CD14-positive monocyte (primary cell): ENCODE data around the gene B4GALNT3. TPM values are rescaled to one million over a fixed set of nuclear protein-coding genes. Genes with fewer than 3 reads are reported as not detected.

Source experiments
- DNase-seq, 3 donors: peaks; one replicate each; pipeline ENCODE4 v3.0.0-alpha.2; 2011 to 2022
- H2AFZ ChIP-seq: 2 replicates; pipeline ENCODE4 v1.6.0; 2012; ENCODE audit warnings: mild to moderate bottlenecking, low read depth, low read length, inconsistent platforms; ENCODE audit not compliant: insufficient read depth, poor library complexity, severe bottlenecking
- H3K27ac ChIP-seq, 2 donors: 1 replicate in 1 of 2; 2 replicates in 1 of 2; pipeline ENCODE4 v1.5.1; 2012 to 2013; ENCODE audit warnings: low read length in 2 of 2, control low read depth in 1 of 2, inconsistent platforms in 1 of 2, low read depth in 1 of 2, mild to moderate bottlenecking in 1 of 2
- H3K27me3 ChIP-seq, 2 donors: one replicate each; pipeline versions ENCODE4 v1.6.0 to v1.6.1; 2011 to 2013; ENCODE audit warnings: low read length in 2 of 2; ENCODE audit not compliant: control insufficient read depth in 2 of 2, insufficient read depth in 2 of 2
- H3K36me3 ChIP-seq, 2 donors: replicated peaks in 1 of 2; 1 replicate in 1 of 2; 2 replicates in 1 of 2; pipeline versions ENCODE4 v1.5.1 to v1.6.1; 2012 to 2013; ENCODE audit warnings: low read length in 2 of 2, control low read depth in 1 of 2, inconsistent platforms in 1 of 2, mild to moderate bottlenecking in 1 of 2; ENCODE audit not compliant: insufficient read depth in 2 of 2, control insufficient read depth in 1 of 2
- H3K4me1 ChIP-seq, 2 donors: 1 replicate in 1 of 2; 2 replicates in 1 of 2; pipeline versions ENCODE4 v1.5.1 to v1.6.1; 2012 to 2013; ENCODE audit warnings: low read length in 2 of 2, control low read depth in 1 of 2, inconsistent platforms in 1 of 2, mild to moderate bottlenecking in 1 of 2, moderate library complexity in 1 of 2; ENCODE audit not compliant: insufficient read depth in 2 of 2, control insufficient read depth in 1 of 2
- H3K4me2 ChIP-seq: replicated peaks from 2 replicates; pipeline ENCODE3; 2012; ENCODE audit warnings: low read length, moderate library complexity, mild to moderate bottlenecking; ENCODE audit not compliant: poor library complexity, severe bottlenecking; ENCODE audit errors: extremely low read depth
- H3K4me3 ChIP-seq, 3 experiments: fragments of 200-600 bp in 1 of 3; sonication (generic) in 1 of 3; replicated peaks in 1 of 3; 1 replicate in 2 of 3; 2 replicates in 1 of 3; pipeline ENCODE4 v1.5.1; 2011 to 2013; ENCODE audit warnings: low read length in 3 of 3, mild to moderate bottlenecking in 3 of 3, control low read depth in 2 of 3, low read depth in 2 of 3, inconsistent platforms in 1 of 3, moderate library complexity in 1 of 3
- H3K79me2 ChIP-seq: 2 replicates; pipeline ENCODE4 v1.6.0; 2012; ENCODE audit warnings: mild to moderate bottlenecking, control low read depth, inconsistent platforms, low read length, moderate library complexity; ENCODE audit not compliant: insufficient read depth
- H3K9ac ChIP-seq: 2 replicates; pipeline ENCODE4 v1.6.0; 2017; ENCODE audit warnings: low read length, mild to moderate bottlenecking; ENCODE audit not compliant: insufficient read depth, poor library complexity, severe bottlenecking
- H3K9me3 ChIP-seq, 2 donors: replicated peaks in 1 of 2; 1 replicate in 1 of 2; 2 replicates in 1 of 2; pipeline versions ENCODE4 v1.5.1 to v1.6.1; 2012 to 2013; ENCODE audit warnings: low read length in 2 of 2, control low read depth in 1 of 2; ENCODE audit not compliant: control insufficient read depth in 1 of 2, insufficient read depth in 1 of 2
- H4K20me1 ChIP-seq: 2 replicates; pipeline ENCODE4 v1.6.0; 2012; ENCODE audit warnings: mild to moderate bottlenecking, low read length, control low read depth, moderate library complexity; ENCODE audit not compliant: insufficient read depth
- H3K27ac Mint-ChIP-seq, 7 donors: one replicate each; pipeline ENCODE4 v1.8.0; 2020; ENCODE audit warnings: mild to moderate bottlenecking in 7 of 7, mixed read lengths in 7 of 7, moderate library complexity in 6 of 7, inconsistent platforms in 2 of 7
- H3K27me3 Mint-ChIP-seq, 3 donors: one replicate each; pipeline ENCODE4 v1.8.0; 2021 to 2022; ENCODE audit warnings: low read depth in 3 of 3, mild to moderate bottlenecking in 3 of 3, mixed read lengths in 3 of 3, moderate library complexity in 3 of 3, inconsistent platforms in 1 of 3
- H3K36me3 Mint-ChIP-seq, 2 donors: one replicate each; pipeline ENCODE4 v1.8.0; 2020; ENCODE audit warnings: mixed read lengths in 2 of 2, inconsistent platforms in 1 of 2, mild to moderate bottlenecking in 1 of 2
- H3K4me1 Mint-ChIP-seq: one replicate; pipeline ENCODE4 v1.8.0; 2020; ENCODE audit warnings: mild to moderate bottlenecking, mixed read lengths
- H3K4me3 Mint-ChIP-seq, 2 donors: one replicate each; pipeline ENCODE4 v1.8.0; 2020; ENCODE audit warnings: mild to moderate bottlenecking in 2 of 2, mixed read lengths in 2 of 2, moderate library complexity in 1 of 2
- H3K9me3 Mint-ChIP-seq, 7 donors: one replicate each; pipeline ENCODE4 v1.8.0; 2020 to 2022; ENCODE audit warnings: mixed read lengths in 7 of 7, mild to moderate bottlenecking in 6 of 7, moderate library complexity in 6 of 7, inconsistent platforms in 2 of 7
- CTCF ChIP-seq: fragments of 200-600 bp; IDR thresholded peaks from one replicate; pipeline ENCODE4 v1.8.0; 2022; ENCODE audit warnings: antibody characterized with exemption, mild to moderate bottlenecking
- WGBS: methylation state at CpG from one replicate; pipeline ENCODE4 v1.1.5; 2013; ENCODE audit warnings: missing lambda C conversion rate; ENCODE audit not compliant: insufficient coverage; 5-methylcytosine and 5-hydroxymethylcytosine counted together
- intact Hi-C, 2 donors: fragments of 100-400 bp; cut with micrococcal nuclease; formaldehyde crosslinking; loops; one replicate each; pipeline versions ENCODE4 v1.15.0 to v1.15.1; 2023
- polyA plus RNA-seq, 3 donors: library from polyadenylated mRNA; depleted of rRNA in 1 of 3; unstranded in 2 of 3; stranded (reverse) in 1 of 3; fragments of 300-500 nt in 2 of 3; fragments of >200 nt in 1 of 3; fragmentation: Illumina TruSeq in 2 of 3; gene quantifications; 1 replicate in 2 of 3; 2 replicates in 1 of 3; pipeline ENCODE4 v1.2.3, GENCODE V29; 2012 to 2021

Gene B4GALNT3
- polyA plus RNA-seq, 3 donors = 0.09 to 0.10 TPM; not detected in 1

- Histone ChIP-seq H4K20me1 (no peaks in the 10 kb centered on the region), H3K4me1 (peaks cover 11 to 16% of the 10 kb centered on the region in 2 donors), H3K79me2 (no peaks in the 10 kb centered on the region), H3K27ac (no peak overlapping the region), H3K4me2 (peak overlapping the region; percentile 76), H3K9ac (peak overlapping the region; percentile 42), H3K36me3 (peaks cover 6 to 7% of the 10 kb centered on the region in 2 donors), H3K27me3 (no peaks in the 10 kb centered on the region), H3K9me3 (peaks cover 0 to 3% of the 10 kb centered on the region in 2 donors), H3K4me3 (peak overlapping the region; percentile 13 to 69 (median 42)), H2AFZ (peak overlapping the region; percentile 66)
- peak; percentile 92 for TF ChIP-seq CTCF
- peak; percentile 61 to 71 (median 67) for DNase-seq
- Mint-ChIP-seq H3K27me3 (peaks cover 0 to 10% (median 0%) of the 10 kb centered on the region in 3 donors), H3K4me1 (peaks cover 21% of the 10 kb centered on the region), H3K4me3 (peak overlapping the region; percentile 80 to 90), H3K9me3 (no peaks in the 10 kb centered on the region), H3K36me3 (peaks cover 16 to 20% of the 10 kb centered on the region in 2 donors), H3K27ac (peak overlapping the region in 2 of 7 donors; percentile 10 to 40)
- intact Hi-C loops = loop anchor here (2.0 to 10.0 kb wide), 6 partner anchors 185 to 1015 kb away; partner anchors contain the start of genes RAD52 (in 1 of the 2) and WNK1 (in 1 of the 2)
- WGBS = 3% methylated on average over 33 of the region's 44 CpGs
Measured at GRCh38 chr12:569803-570434, 110.2 kb downstream of the B4GALNT3 start.

- Histone ChIP-seq H2AFZ (peak overlapping the region; percentile 66), H4K20me1 (no peaks in the 10 kb centered on the region), H3K4me2 (peak overlapping the region; percentile 76), H3K4me1 (peaks cover 11 to 16% of the 10 kb centered on the region in 2 donors), H3K36me3 (peaks cover under 1 to 2% of the 10 kb centered on the region in 2 donors), H3K9me3 (peaks cover 0 to 3% of the 10 kb centered on the region in 2 donors), H3K4me3 (peak overlapping the region in 1 of 3 experiments; percentile 69), H3K27ac (no peak overlapping the region), H3K79me2 (no peaks in the 10 kb centered on the region), H3K9ac (peak overlapping the region; percentile 42), H3K27me3 (no peaks in the 10 kb centered on the region)
- no peak for DNase-seq
- Mint-ChIP-seq H3K4me3 (no peak overlapping the region), H3K27me3 (peaks cover 0 to 7% (median 0%) of the 10 kb centered on the region in 3 donors), H3K36me3 (peaks cover 11 to 15% of the 10 kb centered on the region in 2 donors), H3K27ac (no peak overlapping the region), H3K4me1 (peaks cover 19% of the 10 kb centered on the region), H3K9me3 (peaks cover 0 to 2% (median 0%) of the 10 kb centered on the region in 7 donors)
- TF ChIP-seq CTCF = no peak
- 82% methylated on average over 22 of the region's 22 CpGs for WGBS
- intact Hi-C loops = loop anchor here (5.0 to 10.0 kb wide), 3 partner anchors 184 to 524 kb away; partner anchors contain the start of gene WNK1 (in 1 of the 2)
Measured at GRCh38 chr12:570435-570920, 110.7 kb downstream of the B4GALNT3 start.
